GM18526 (cell line): ENCODE measurements around the gene IGF2.

Source experiments
- POLR2A ChIP-seq: IDR thresholded peaks from 3 replicates; pipeline ENCODE4 v1.6.1; 2011; ENCODE audit not compliant: insufficient read length; ENCODE audit errors: extremely low read depth

The IGF2 gene, protein sequence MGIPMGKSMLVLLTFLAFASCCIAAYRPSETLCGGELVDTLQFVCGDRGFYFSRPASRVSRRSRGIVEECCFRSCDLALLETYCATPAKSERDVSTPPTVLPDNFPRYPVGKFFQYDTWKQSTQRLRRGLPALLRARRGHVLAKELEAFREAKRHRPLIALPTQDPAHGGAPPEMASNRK

GRCh38 chr11:2139123-2139521 lies at the start of gene IGF2:
TSS of gene IGF2 (minus strand) at chr11:2139389. CDS start at chr11:2135523, 3,866 bp downstream.
- TF ChIP-seq POLR2A, result no peak

DNA sequence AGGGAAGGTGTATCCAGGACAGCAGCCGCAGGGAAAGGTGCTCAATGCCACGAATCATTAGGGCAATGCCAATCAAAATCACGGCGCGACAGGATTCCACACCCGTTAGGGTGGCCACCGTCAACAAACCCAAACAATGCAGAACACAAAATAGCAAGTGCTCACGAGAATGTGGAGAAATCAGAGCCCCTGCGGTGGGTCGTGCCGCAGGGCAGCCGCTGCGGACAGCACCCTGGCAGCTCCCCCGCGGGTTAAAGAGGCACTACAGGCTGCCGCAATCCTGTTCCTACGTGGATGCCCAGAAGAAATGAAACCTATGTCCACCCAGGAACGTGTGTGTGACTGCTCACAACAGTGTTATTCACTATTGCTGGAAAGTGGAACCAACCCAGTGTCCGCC lies 49.6 kb upstream of the IGF2 start:
- TF ChIP-seq POLR2A, result no peak

- TF ChIP-seq POLR2A, result no peak
These were observed 48.1 kb upstream of the IGF2 start for GRCh38 chr11:2187280-2187707.

DNA sequence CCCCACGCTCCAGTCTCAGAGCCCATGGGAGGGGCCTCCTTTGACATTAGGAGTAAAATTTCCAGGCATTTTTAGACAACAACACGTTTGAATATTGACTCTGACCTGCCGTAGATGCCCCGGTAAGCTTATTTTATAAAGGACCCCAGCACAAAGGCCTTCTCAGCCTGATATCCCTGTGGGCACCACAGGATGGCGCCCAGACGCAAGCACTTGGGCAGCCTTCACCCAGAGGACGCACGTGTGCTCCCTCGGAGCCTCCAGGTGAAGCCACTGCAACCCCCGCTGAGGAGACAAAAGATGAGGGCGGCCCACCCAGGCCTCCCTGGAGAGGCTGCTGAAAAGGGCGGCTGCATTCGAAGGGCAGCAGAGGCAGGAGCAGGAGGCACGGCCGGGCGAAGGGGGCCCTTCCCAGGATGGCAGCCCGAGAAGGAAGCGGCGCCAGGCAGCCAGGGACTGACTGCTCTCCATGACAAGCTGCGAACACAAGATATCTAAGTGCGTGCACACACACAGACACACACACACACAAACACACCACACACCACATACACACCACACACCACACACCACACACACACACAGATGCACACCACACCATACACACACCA lies 47.6 kb upstream of the IGF2 start:
- TF ChIP-seq POLR2A, result no peak

DNA sequence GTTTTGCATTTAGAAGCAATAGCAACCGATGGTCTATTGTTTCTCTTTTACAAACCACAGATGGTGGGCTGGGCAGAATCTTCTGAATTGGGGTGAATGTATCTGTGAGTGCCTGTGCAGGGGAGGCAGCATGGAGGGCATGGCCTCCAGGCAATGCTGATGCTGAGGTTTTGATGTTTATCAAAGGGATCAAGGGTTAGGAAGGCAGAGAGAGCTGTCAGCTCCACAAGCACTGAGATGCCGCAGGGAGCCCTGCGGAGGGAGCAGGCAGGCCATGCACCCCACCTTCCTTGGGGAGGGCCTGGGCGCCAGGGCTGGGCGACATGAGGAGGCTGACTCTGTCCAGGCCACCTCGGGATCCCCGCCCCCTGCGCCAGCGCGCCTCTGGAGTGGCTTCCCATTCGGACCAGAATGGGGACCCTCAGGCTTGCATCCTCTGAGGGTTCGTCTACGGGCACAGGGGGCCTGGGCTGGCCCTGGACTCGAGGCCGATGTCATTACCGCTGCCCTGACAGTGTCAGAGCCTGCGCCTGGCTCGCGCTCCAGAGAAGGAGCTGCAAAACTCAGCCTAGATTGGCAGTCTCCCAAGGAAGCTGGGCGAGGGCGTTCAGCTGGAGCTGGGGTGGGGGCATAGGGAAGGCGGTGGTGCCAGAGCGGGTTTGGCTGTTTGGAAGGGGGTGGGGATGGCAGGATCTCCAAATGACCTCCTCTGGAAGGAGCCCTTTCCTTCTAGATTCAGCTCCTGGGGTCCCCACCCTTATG lies 46.3 kb upstream of the IGF2 start:
- TF ChIP-seq POLR2A, result no peak

- no peak for TF ChIP-seq POLR2A
These were observed 43.7 kb upstream of the IGF2 start for GRCh38 chr11:2182692-2183474.

- TF ChIP-seq POLR2A, result no peak
These were observed 42.9 kb upstream of the IGF2 start for GRCh38 chr11:2182075-2182474.

- no peak for TF ChIP-seq POLR2A
These were observed 41.7 kb upstream of the IGF2 start for GRCh38 chr11:2180789-2181370.

DNA sequence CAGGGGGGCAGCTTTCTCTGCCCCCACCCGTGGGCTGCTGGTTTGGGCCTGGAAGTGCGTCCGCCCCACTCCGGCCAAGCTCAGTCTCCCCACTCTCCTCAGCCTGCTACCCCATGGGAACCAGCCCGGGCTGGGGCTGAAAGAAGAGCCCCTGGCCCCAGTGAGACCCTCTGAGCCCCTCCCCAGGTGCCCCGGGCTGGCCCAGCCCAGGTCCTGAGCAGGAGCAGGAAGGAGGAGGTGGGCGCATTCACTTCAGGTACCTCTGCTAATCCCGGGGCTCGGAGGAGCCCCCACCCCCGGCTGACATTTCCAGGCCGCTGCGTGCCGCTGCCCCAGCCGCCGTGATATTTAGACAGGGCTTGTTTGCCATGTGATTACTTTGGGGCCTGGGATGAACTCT lies 41.2 kb upstream of the IGF2 start:
- no peak for TF ChIP-seq POLR2A

- no peak for TF ChIP-seq POLR2A
These were observed 40.3 kb upstream of the IGF2 start for GRCh38 chr11:2179516-2179915.

DNA sequence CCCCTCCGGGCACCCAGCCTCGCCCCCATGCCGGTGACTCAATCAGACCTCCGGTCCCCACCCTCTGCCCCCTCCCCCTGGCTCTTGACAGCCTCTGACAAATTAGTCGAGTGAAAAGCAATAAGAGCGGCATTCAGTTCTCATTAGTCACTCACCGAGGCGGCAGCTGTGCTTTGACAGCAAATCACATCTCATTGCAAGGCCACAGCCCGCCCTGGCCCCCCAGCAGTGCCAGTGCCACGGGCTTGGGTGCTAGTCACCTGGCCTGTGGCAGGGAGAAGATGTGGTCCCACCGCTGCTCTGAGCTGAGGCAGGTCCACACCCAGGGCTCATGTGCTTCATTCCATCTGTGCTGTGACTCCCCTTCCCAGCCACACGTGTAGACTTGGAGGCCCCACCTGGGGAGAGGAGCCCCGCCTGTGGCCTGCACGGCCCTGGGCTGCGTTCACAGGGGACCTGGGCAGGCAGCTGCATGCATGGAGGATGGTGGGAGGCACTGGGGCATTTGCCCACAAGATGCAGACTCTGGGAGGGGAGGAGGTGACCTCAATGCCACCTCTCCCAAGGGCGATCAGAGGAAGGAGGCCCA lies 39.8 kb upstream of the IGF2 start:
- no peak for TF ChIP-seq POLR2A

DNA sequence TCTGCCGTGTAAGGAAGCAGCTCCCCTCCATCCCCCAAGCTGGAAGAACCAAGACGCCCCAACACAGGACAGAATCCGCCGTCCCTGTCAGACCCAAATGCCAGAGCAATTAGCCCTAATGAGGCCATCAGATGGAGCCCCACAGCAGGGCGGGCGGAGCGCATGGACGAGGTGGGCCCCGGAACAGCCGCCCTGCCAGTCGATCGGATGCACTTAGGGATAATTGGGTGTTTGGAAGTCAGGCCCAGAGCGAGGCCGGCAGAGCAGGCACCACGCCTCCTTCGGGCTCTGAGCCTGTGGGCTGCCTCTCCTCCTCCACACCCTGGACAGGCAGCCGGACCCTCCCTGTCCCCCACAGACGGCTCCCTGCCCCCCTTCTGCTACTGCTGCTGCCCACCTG lies 37.9 kb upstream of the IGF2 start:
- TF ChIP-seq POLR2A, result no peak

- no peak for TF ChIP-seq POLR2A
These were observed 37.3 kb upstream of the IGF2 start for GRCh38 chr11:2176389-2176900.

- TF ChIP-seq POLR2A, result no peak
These were observed 36.5 kb upstream of the IGF2 start for GRCh38 chr11:2175659-2176058.

GRCh38 chr11:2174361-2174760 lies 35.2 kb upstream of the IGF2 start:
- TF ChIP-seq POLR2A, result no peak

DNA sequence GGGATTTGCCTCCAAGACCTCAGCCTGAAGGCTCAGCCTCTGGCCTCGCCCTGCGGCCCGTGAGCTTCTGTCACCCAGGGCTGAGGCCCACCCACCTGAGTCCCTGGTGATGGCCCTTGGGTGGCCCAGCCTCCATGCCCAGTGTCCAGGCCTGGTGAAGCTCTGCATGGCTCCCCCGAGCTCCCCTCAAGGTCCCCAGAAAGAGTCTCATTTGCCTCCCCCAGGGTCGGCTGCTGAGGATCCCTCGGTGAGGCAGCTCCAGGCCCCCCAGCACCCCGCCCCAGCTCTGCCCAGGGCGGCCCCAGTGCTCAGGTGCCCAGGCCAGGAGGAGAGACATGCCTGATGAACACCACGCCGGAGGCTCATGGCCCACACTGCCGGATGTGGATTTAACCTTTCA lies 34.6 kb upstream of the IGF2 start:
- no peak for TF ChIP-seq POLR2A
